HCT116 (cell line): ENCODE results near the gene ERC2.

Experiments
- CBX3 ChIP-seq: IDR thresholded peaks from 2 replicates; pipeline ENCODE4 v1.6.1; 2012; ENCODE audit warnings: low read depth
- TF ChIP-seq, protein P1 (sequence below), 3 experiments: fragments of 200-600 bp in 1 of 3; sonication (generic) in 1 of 3; IDR thresholded peaks in 2 of 3; conservative IDR thresholded peaks in 1 of 3; 2 replicates each; pipeline ENCODE4 v1.5.1; 2012 to 2017; ENCODE audit warnings: low read depth in 2 of 3, low read length in 2 of 3, antibody characterized with exemption in 1 of 3, borderline replicate concordance in 1 of 3, control low read depth in 1 of 3, mild to moderate bottlenecking in 1 of 3, mixed read lengths in 1 of 3, mixed run types in 1 of 3, moderate library complexity in 1 of 3; ENCODE audit not compliant: insufficient read depth in 1 of 3

DNA sequence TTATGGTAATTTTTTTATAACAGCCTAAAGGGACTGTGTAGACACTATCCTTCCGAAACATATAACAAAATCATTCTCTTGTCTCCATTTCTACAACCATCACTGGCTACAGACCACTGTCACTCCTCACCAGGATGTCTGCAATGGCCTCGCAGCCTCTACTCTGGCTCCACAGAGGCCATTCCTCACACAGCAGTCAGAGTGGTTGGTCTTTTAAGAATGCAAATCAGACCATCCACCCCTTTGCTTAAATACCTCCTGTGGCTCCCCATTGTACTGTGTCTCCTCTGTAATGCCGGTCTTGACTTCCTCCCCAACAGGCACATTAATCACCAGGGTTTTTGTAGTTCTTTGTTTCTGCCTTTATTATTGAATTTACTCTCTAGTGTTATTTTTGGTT lies 344.8 kb downstream of the ERC2 start:
- TF ChIP-seq CBX3: no peak
- TF ChIP-seq, protein P1, sequence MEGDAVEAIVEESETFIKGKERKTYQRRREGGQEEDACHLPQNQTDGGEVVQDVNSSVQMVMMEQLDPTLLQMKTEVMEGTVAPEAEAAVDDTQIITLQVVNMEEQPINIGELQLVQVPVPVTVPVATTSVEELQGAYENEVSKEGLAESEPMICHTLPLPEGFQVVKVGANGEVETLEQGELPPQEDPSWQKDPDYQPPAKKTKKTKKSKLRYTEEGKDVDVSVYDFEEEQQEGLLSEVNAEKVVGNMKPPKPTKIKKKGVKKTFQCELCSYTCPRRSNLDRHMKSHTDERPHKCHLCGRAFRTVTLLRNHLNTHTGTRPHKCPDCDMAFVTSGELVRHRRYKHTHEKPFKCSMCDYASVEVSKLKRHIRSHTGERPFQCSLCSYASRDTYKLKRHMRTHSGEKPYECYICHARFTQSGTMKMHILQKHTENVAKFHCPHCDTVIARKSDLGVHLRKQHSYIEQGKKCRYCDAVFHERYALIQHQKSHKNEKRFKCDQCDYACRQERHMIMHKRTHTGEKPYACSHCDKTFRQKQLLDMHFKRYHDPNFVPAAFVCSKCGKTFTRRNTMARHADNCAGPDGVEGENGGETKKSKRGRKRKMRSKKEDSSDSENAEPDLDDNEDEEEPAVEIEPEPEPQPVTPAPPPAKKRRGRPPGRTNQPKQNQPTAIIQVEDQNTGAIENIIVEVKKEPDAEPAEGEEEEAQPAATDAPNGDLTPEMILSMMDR (IDR thresholded peaks at IDR 0.05 in 2 of 3, conservative IDR thresholded peaks at IDR 0.05 in 1 of 3; ENCODE audit: borderline replicate concordance in 1 of 3, insufficient read depth in 1 of 3, low read depth in 2 of 3, low read length in 2 of 3): no peak
